GM23248 (cell line): ENCODE data around the gene MPHOSPH8.
"Not testable (repeated sequence)": the region's sequence is repeated elsewhere in the genome, so short reads cannot be mapped to it uniquely, and the experiment has no call there.

Experiments
- EZH2 ChIP-seq: fragments of 200-600 bp; sonication (generic); IDR thresholded peaks from 2 replicates; pipeline ENCODE4 v1.6.1; 2018; ENCODE audit warnings: antibody characterized with exemption, mild to moderate bottlenecking; ENCODE audit not compliant: insufficient read depth, poor library complexity, severe bottlenecking
- EZH2phosphoT487 ChIP-seq: fragments of 200-600 bp; sonication (generic); IDR thresholded peaks from 2 replicates; pipeline ENCODE4 v1.6.1; 2018; ENCODE audit warnings: antibody characterized with exemption, moderate library complexity, mild to moderate bottlenecking, low read depth; ENCODE audit not compliant: insufficient read depth

DNA sequence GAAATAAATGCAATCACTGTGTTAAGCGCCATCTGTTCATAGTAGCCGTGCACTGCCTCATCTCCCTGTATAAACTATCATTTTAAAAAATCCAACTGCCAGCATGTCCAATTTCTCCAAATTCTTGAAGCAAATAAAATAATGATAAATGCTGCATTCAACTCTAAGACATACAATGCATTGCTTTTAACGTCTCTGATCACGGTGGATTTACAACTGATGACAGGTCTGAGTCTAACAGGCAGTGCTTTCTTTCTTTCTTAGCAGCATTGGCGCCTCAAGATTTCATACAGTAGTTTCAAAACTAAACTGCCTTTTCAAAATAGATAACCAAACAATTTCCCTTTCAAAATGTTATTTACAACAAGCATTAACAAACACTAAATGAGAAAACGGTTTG, 70.8 kb downstream of the MPHOSPH8 start:
- not testable (repeated sequence) for TF ChIP-seq EZH2phosphoT487, EZH2
